SH-SY5Y (cell line): ENCODE results near the gene HSPB6.

Source experiments
- GATA2 ChIP-seq: IDR thresholded peaks from 2 replicates; pipeline ENCODE4 v1.6.1; 2011; ENCODE audit warnings: mild to moderate bottlenecking, low read depth, low read length
- GATA3 ChIP-seq: IDR thresholded peaks from 2 replicates; pipeline ENCODE4 v1.6.1; 2011; ENCODE audit warnings: low read depth, mild to moderate bottlenecking, low read length, moderate library complexity

DNA sequence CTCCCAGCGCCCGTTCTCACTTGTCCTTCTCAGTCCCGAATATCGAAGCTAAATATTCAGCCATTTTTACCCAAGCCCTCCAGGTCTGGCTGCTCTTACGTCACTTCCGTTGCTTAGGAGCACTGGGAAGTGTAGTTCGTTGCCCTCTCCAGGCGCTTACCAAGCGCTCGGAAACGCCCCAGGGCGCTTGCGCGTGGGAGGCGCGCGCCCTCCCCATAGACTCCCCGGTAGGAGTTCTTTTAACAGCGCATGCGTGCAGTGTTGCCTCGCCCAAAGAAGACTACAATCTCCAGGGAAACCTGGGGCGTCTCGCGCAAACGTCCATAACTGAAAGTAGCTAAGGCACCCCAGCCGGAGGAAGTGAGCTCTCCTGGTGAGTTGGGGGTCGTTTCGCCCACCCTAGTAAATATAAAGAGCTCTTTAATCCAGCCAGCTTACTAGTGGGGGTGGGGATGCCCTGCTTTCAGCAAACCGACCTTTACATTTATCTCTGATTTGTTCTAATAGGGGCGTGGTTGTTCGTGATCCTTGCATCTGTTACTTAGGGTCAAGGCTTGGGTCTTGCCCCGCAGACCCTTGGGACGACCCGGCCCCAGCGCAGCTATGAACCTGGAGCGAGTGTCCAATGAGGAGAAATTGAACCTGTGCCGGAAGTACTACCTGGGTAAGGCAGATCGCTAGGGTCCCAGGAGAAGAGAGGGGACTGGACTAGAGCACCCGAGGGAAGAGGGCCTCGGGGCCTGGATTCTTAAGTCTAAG, 11.3 kb downstream of the HSPB6 start, which contains the start of the genes PSENEN and U2AF1L4:
- TF ChIP-seq GATA3 (no peak), GATA2 (no peak)
